HG03442 (cell line): ENCODE data around the gene CADPS2.
A peak's percentile ranks its signal among the peaks of the same experiment; 100 is the strongest.

Source experiments
- ATAC-seq: cut with Tn5 transposase; IDR thresholded peaks from one replicate; pipeline ENCODE4 v1.9.1; 2021; ENCODE audit warnings: mild to moderate bottlenecking, moderate library complexity; ENCODE audit not compliant: unreplicated experiment

CADPS2 gene

DNA sequence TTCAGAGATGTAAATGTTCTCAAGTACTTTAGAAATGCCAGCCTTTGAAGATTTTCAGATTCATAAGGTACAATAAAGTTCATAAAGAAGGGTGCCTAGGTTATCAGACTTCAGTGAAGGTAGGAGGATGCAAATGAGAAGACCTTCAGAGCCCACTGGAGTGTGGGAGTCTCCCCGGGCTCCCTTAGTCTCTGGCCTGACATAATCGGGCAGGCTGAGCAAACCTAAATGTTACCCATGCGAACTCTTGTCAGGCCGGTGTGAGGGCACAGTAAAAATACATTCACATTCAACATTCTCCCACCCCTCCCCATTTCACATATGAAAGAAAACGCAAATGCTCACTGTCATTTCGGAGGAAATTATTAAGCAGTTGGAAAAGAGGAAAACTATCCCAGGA is 479.1 kb downstream of the CADPS2 start:
- ATAC-seq = no peak

DNA sequence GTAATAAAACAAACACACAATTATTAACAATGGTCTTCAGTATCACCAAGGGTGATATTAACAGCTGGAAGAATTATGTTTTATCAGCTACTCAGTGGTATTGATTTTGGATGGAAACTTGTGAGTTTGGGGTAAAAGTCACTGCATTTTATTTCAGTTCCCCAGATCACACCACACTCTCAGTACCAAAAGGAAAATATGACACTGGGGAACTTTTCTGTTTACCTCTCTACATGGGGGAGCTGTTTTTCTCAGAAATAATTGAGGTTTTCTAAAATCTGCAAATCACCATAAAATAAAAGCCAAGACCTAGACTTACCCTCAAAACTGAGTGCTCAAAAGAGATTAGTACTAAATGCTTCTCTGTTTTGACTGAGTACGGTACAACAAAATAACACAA is 483.1 kb downstream of the CADPS2 start:
- no peak for ATAC-seq

DNA sequence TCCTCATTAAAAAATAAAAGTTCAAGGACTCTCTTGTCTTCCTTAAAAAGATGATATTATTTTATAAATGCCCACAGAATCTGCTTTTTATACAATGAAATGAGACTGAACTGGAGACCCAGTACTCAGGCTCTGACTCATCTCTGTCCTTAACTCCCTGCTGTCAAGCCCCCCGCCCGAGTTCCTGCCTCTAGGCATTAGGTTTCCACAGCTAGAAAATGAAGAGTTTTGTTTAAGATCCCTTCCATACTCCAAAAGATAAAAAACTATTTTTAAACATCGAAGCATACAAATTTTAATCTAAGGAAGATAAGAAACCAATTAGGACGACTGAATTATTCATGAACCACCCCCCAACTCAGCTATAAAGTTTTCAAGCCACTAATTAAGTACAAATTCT is 484.0 kb downstream of the CADPS2 start:
- ATAC-seq = no peak

DNA sequence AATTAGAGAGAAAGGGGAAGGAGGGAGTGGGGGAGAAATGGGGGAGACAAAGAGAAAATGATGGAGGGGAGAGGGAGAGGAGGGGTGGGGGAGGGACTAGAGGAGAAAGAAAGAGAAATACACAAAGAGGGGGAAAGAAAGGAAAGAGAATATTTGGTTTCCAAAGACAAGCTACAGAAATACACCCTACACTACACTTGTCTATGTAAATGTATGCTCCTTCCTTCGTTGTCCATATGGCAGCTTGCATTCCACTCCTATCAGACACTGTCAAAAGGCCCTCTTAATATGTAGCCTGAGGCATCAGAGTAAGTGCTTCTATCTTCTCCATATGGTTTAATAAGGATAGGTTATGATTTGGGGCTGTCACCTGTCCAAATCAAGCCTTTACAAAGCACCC is 488.9 kb downstream of the CADPS2 start:
- ATAC-seq = no peak

DNA sequence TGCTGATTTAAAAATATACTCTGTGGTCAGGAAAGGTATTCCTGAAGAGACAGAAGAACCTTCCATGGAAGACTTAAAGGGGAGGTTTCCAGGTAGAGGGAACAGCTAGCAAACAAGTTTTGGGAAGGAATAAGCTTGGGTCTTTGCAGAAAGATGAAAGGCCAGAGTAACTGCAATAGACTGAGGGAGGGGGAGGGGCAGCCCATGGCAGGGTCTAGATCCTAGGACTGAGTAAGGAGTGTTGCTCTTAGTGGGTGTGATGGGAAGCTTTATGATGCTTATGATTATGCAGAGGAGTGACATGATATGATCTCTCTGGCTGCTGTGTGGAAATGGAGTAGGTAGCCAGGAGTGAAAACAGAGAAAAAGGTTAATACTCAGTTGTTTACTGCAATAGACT is 491.7 kb downstream of the CADPS2 start:
- ATAC-seq = no peak

DNA sequence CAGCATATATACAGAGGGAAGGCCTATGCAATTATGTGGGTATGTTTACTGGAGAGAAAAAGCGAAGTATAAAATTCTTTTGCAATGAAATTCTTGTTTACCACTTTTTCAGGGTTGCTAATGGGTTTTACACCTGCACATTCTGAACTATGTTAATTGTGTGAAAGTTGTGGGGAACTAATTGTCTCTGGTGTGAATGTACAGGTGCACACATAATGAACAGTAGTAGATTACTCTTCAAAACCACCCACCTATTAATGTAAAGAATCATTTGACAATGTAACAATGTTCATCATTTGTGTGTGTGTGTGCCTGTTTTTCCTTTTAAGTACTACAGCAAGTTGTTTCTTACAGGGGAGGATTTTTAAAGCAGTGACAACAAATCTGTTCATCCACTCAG is 501.7 kb downstream of the CADPS2 start:
- no peak for ATAC-seq

DNA sequence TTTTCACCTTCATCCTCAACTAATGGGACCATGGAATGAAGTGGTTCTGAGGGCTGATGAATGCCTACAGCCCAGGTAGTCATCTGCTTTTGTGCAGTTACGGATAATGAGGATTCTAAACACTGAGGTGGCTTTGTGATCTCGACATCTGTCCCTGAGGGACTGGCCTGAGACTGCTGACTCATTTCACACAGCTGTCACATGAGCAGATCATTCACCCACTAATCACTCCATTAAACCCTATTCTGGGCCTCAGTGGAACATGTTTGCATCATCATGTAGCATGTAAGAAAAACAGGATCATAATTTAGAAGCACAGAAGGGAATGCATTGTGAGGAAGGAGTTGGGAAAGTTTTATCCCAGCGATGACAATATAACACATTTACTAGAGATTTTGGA is 502.3 kb downstream of the CADPS2 start:
- peak; percentile 97 for ATAC-seq

DNA sequence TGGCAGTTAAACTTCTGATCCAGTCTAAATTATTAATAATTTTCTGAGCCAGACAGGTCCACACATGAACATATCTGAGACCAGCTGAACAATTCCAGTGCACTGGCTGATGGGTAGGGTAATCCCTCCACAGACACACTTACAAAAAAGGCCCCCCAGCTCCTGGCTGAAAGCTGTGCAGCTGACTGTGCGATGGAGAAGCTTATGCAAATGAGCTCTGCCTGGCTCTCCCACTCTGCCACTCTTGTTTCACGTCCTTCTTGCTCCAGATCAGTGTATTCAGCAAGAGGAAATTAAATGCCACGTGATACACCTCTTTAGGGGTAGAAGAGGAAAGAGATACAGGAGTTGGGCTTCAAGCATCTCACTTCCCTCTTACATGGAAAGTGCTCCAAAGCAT is 505.3 kb downstream of the CADPS2 start:
- ATAC-seq = no peak

DNA sequence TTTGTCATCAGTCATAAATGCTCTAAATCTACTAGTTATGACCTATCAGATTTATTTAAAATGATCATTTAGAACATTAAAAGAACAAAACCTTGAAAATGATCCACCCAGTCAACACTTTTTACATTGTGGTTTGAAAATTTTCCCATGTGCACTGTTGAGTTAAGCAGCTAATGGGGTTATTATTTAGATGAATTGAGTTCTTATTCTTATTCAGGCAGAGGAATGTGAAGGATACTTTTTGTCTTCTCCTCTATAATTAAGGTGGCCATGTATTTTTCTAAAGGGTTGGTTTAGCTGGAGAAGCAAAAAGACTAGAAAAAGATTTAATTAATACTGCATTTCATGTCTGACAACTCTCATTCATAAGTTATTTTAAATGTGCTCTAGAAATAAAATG is 506.8 kb downstream of the CADPS2 start:
- ATAC-seq = no peak

DNA sequence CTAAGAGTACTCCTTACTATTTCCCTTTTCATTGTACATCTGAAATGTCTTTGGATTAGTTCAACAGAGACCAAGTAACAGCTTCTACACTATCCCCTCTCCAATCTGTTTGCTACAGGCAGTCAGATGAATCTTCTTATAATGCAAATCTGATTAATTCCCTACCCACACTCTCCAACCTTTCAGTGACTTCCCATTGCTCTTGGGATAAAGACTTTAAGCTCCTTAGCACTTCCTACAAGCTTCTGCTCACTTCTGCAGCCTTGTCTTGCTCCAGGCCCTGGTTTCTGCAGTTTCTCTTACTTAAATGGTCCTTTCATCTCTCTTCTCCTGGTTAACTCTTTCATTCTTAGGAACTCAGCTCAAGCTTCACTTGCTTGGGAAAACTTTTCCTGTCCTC is 516.5 kb downstream of the CADPS2 start:
- no peak for ATAC-seq

DNA sequence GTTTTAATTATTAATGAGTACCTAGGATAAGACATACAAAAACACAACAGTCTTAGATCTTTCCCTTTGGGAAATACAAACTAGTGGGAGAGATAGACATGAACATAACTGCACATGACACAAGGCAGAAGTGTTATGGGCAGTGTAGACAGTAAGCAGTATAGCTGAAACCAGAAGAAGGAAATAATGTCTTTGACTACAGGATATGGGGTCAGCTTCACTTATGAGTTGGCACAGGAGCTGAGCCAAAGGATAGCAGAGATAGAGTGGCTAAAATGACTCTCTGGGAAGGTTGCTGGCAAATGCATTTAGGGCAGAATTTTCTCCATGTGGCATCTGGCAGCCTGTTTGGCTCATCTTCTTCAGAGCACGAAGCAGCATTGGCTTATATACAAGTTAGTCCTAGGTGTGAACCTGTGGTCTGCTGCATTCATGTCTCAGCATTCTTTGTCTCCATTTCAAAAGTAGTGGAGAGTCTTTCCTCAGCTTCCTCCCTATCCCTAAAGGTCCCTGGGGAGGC is 521.4 kb downstream of the CADPS2 start:
- ATAC-seq = no peak

DNA sequence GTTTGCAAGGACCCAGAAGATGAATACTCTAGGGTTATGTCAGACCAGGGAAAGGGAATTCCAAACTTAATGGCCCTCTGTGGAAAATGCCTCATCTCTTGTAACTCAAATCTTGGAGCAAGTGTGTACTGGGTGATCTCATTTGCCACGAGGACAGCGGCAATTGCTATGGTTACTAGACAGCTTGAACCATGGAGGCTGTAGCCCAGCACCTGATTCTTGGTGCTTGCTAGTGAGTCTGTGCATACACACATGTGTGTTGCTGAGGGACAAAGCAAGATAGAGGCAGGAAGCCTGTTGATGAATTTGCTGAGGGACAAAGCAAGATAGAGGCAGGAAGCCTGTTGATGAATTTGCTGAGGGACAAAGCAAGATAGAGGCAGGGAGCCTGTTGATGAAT is 523.1 kb downstream of the CADPS2 start:
- no peak for ATAC-seq

DNA sequence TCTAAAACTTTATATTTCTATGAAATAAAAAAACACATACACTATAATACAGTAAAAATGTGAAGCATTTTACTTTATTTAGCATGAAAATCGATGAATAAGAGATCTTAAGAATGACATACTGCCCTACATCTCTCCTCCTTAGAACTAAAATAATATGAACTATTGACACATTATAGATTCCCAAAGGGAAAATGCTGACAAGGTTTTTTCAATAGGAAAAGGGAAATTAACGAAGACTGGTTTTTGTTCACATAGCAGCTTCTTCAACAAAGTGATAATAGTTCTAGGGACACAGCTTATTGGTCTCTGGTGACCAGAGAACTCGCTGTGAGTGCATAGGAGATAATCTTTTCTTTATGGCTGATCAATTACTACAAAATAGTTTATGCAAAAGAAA is 523.8 kb downstream of the CADPS2 start:
- no peak for ATAC-seq

DNA sequence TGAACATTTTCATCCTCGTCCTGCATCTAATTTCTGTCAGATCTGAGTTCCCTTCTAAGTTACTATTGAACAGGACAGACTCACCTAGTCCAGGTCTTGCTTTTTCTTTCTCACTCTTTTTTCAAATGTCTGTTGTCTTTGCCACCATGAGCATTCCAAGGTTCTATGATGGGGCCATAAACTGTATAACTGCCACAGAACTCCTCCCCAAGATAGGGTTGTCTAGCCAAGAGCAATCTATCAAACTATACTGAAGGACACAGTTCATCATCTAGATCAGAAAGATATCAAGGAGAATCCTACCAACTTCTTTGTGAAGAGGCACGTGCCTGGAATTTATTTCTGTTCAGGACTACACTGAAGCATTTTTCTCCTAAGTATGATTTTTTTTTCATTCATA is 531.6 kb downstream of the CADPS2 start:
- ATAC-seq = no peak

DNA sequence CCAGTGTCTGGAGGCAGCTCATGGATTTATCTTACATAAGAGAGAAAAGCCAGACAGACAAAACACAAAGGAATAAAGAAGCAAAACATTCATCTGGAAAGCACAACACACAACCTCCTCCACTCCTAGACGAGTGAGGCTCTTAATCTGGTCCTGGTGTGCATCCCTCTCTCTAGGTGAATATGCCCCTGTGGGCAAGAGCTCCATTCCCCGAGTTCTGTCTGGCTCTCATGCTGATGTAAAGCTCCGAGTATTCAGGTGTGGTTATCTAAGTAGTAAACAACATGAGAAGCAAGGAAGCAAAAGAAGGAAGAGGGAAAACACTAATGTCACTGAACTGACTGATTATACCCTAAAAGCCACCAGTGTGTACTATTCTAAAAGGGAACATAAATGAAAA is 533.8 kb downstream of the CADPS2 start:
- no peak for ATAC-seq

DNA sequence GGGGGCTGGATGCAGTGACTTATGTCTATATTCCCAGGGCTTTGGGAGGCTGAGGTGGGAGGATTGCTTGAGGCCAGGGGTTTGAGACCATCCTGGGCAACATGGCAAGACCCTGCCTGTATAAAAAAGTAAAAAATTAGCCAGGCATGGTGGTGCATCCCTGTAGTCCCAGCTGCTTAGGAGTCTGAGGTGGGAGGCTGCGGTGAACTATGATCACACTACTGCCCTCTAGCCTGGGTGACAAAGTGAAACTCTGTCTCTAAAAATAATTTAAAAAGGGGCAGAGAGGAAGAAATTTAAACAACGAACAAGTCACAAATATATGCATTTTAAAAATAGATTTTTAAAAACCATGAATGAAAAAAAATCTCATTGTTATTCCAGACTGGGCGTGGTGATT is 535.6 kb downstream of the CADPS2 start:
- ATAC-seq = no peak

DNA sequence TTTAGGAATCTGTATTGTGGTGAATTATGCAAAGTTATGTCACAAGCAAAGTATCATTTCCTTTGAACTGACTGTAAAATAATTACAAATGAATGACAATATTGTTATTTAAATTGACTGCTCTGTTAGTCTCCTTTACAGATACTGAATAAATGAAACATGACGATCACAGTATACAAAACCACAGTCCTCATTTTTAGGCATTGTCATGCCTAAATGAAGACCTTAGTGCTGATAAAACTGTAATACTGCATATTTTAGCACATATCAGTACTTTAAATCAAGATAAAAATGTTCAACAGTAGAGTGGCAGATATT is 542.0 kb downstream of the CADPS2 start:
- ATAC-seq = no peak

DNA sequence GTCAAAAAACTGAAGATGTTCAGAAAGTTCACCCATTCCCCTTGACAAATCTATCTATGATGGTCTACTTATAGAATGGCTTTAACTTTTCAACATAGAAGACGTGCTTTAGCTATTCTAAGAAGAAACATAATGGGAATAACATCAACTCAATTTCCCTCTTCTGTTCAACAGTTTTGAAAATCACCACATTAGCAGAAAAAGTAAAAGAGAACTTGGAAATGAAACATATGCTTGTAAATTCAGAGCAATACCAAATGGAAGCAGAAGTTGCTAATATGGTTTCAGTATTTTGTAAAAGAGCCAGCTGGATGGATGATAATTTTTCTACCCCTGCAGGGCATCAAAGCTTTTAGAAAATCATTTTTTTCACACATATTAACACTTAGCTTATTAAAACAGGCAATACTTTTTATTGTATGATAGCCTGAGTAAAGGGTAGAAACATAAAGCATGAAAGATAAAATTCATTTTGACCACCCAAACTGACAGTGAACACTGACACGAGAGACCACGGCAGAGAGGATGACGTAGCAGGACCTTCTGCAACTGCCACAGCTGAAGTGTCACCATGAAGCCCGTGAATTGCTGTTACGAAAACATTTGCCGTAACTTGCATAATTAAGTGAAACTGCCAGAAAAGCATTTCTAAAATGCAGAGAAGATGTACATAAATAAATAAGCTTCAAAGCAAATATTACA is 542.5 kb downstream of the CADPS2 start:
- no peak for ATAC-seq

DNA sequence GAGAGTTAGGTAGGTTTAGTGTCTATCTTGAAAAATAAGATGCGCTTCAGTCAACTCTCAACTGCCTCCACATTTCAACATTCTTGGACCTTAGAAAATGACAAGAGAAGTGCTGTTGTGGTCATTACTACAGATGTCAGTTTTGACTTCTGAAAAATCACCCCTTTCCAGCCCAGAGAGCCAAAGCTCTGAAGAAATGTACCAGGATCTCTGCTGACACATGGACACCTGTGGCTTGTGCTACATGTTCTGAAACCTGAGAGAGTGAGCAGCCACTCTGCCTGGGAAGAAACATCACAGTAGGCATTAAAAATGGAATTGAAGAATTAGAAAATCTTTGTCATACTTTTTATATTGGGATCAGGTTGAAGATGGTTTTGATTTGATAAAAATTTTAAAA is 545.8 kb downstream of the CADPS2 start:
- ATAC-seq = no peak

DNA sequence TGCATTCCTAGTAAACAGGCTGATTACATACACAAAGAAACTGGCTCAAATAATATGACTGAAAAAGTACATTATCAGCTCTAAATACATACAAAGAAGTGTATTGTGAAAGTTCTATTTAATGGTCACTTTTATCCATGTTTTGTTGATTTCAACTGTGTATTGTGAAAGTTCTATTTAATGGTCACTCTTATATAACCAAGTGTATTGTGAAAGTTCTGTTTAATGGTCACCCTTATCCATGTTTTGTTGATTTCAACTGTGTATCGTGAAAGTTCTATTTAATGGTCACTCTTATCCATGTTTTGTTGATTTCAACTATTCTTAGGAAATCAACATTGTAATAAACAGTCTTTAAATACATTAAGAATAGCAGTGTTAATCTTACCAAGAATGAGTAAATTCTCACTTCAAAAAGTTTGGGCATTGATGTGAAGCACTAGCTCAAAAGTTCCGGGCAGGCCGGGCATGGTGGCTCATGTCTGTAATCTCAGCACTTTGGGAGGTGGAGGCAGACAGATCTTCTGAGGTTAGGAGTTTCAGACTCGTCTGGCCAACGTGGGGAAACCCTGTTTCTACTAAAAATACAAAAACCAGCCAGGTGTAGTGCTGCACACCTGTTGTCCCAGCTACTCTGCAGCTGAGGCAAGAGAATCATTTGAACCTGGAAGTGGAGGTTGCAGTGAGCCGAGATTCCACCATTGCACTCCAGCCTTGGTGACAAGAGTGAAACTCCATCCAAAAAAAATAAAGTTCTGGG is 546.9 kb downstream of the CADPS2 start:
- no peak for ATAC-seq

DNA sequence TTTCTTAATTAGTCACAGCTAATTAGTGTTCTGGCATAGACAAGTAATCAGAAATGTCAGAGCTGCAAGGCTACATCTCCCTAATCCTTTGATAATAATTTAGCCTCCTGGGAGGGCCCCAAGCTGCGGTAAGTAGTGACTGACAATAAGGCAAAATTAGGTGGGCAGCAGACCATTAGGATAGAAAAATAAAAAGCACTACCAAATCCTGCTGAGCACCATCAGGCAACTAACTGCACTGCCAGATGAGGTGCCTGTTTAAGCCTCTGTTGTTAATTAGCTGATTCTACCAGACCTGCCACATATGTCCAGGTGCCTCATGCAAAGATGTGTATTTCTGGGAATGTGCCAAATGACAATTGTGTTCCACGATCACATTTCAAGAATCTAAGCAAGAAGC is 549.2 kb downstream of the CADPS2 start:
- no peak for ATAC-seq

DNA sequence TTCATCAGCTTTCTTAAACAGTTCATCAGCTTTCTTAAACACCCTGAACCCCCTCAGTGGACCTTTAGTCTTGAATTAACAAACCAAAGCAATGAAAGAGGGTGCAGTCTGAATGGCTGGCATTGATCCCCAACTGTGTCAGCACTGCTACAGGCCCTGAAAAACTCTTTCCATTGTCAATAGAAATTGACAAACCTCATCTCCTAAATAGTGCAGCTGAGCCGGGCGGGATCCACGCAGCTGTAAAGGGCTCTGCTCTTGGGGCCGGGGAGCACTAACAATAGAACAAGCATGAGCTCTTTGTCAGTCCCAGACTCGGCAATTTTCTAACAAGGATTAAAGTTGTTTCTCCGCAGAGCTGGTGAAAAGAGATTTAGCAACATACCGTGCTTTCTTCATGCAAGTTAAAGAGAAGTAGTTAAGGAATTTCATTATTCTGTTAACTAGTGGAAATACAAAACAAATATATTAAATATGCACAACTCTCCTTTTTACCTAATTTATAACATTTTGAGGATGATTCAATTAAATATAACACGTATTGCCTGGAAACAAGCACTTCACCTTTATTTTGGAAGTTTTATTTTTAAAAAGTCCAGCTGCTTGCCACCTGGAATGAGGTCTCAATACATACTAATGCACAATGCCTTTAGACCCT is 557.0 kb downstream of the CADPS2 start:
- ATAC-seq = no peak
